K562 (cell line): ENCODE results near the gene PTPN1. TPM values are rescaled to one million over a fixed set of nuclear protein-coding genes. Genes with fewer than 3 reads are reported as not detected.

Experiments used
- ATAC-seq: fragments of 200-7000 bp; cut with Tn5 transposase; 3 replicates; pipeline ENCODE4 v1.9.1; 2020; ENCODE audit warnings: moderate library complexity
- BruUV-seq: library from RNA; stranded (reverse); fragments of 400-500 nt; replicated peaks from 2 replicates; lab custom pipeline; 2021; lab: Mats Ljungman, UMichigan
- CTCF ChIA-PET: fragments of 300-600 bp; formaldehyde crosslinking; extraction: SDS; loops from one replicate; lab custom pipeline; 2021; ENCODE audit warnings: low intra/inter-chr PET ratio; lab: Yijun Ruan, JAX
- POLR2A ChIA-PET: fragments of 300-600, 350-650 bp; sonication (Branson Sonifier 250); formaldehyde crosslinking; extraction: SDS; loops from one replicate; lab custom pipeline; 2021; ENCODE audit warnings: antibody characterized with exemption, inconsistent platforms; lab: Yijun Ruan, JAX
- DNase-seq, 4 experiments: peaks; one replicate each; pipeline versions ENCODE4 v3.0.0 to v3.0.0-alpha.2; 2011 to 2018; ENCODE audit warnings: low spot score in 3 of 4, mixed read lengths in 3 of 4; ENCODE audit errors: extremely low read depth in 1 of 4
- FAIRE-seq: peaks from 2 replicates; lab custom pipeline; 2011; peaks lifted over from hg19 to GRCh38; lab: Jason Lieb, UNC
- H2AFZ ChIP-seq: 2 replicates; pipeline ENCODE4 v1.6.0; 2011; ENCODE audit warnings: low read depth, low read length, control low read depth, inconsistent platforms
- H3K27ac ChIP-seq: fragments of 200-600 bp; 3 replicates; pipeline ENCODE4 v1.8.0; 2011; ENCODE audit warnings: low read depth, mild to moderate bottlenecking, control low read depth, inconsistent platforms, low read length, moderate library complexity, mixed read lengths; ENCODE audit errors: extremely low read depth
- H3K27me3 ChIP-seq, 2 experiments: fragments of 300-600 bp in 1 of 2; 2 replicates in 1 of 2; 3 replicates in 1 of 2; pipeline versions ENCODE4 v1.6.0 to v1.8.0; 2011; ENCODE audit warnings: inconsistent platforms in 2 of 2, low read length in 2 of 2, mild to moderate bottlenecking in 1 of 2, mixed read lengths in 1 of 2, moderate library complexity in 1 of 2; ENCODE audit not compliant: control insufficient read depth in 2 of 2, insufficient read depth in 2 of 2
- H3K36me3 ChIP-seq: fragments of 300-600 bp; 3 replicates; pipeline ENCODE4 v1.8.0; 2011; ENCODE audit warnings: mild to moderate bottlenecking, low read length, inconsistent platforms; ENCODE audit not compliant: control insufficient read depth, insufficient read depth
- H3K4me1 ChIP-seq, 2 experiments: fragments of 200-600 bp in 1 of 2; replicated peaks in 1 of 2; 2 replicates in 1 of 2; 3 replicates in 1 of 2; pipeline versions ENCODE4 v1.5.1 to v1.8.0; 2011; ENCODE audit warnings: inconsistent platforms in 2 of 2, low read length in 2 of 2, mild to moderate bottlenecking in 1 of 2, mixed read lengths in 1 of 2, moderate library complexity in 1 of 2; ENCODE audit not compliant: control insufficient read depth in 2 of 2, insufficient read depth in 2 of 2
- H3K4me2 ChIP-seq: 2 replicates; pipeline ENCODE4 v1.6.1; 2011; ENCODE audit warnings: low read length, control low read depth, inconsistent platforms, mixed read lengths; ENCODE audit not compliant: insufficient read depth
- H3K4me3 ChIP-seq: fragments of 200-600 bp; sonication (generic), shearing (Covaris generic); 2 replicates; pipeline ENCODE4 v1.5.1; 2016; ENCODE audit warnings: control low read depth, inconsistent platforms
- H3K79me2 ChIP-seq: fragments of 200-600 bp; 3 replicates; pipeline ENCODE4 v1.8.0; 2011; ENCODE audit warnings: low read length, inconsistent platforms; ENCODE audit not compliant: control insufficient read depth, insufficient read depth
- H3K9ac ChIP-seq, 2 experiments: 2 replicates each; pipeline versions ENCODE4 v1.6.0 to v1.6.1; 2011; ENCODE audit warnings: low read depth in 2 of 2, low read length in 2 of 2, control low read depth in 1 of 2, inconsistent platforms in 1 of 2, mild to moderate bottlenecking in 1 of 2, mixed read lengths in 1 of 2; ENCODE audit not compliant: insufficient read depth in 1 of 2
- H3K9me1 ChIP-seq: one replicate; pipeline ENCODE4 v1.6.0; 2011; ENCODE audit warnings: inconsistent platforms, mild to moderate bottlenecking, low read length, moderate library complexity; ENCODE audit not compliant: control insufficient read depth, insufficient read depth
- H3K9me3 ChIP-seq: replicated peaks from 2 replicates; pipeline ENCODE4 v1.5.1; 2011; ENCODE audit warnings: low read depth, low read length, inconsistent platforms; ENCODE audit not compliant: control insufficient read depth, insufficient read depth
- H4K20me1 ChIP-seq: replicated peaks from 2 replicates; pipeline ENCODE4 v1.6.1; 2011; ENCODE audit warnings: low read length, inconsistent platforms, mixed read lengths; ENCODE audit not compliant: control insufficient read depth, insufficient read depth
- E4F1 ChIP-seq: fragments of 250-450 bp; sonication (Bioruptor Pico); IDR thresholded peaks from 2 replicates; pipeline ENCODE4 v1.5.0; 2021; ENCODE audit warnings: mild to moderate bottlenecking, borderline replicate concordance
- LARP7 ChIP-seq: fragments of 450-650 bp; IDR thresholded peaks from 2 replicates; pipeline ENCODE4 v1.6.1; 2016
- POLR2A ChIP-seq: fragments of 450-650 bp; conservative IDR thresholded peaks from 2 replicates; pipeline ENCODE4 v1.6.1; 2016
- SFPQ ChIP-seq: fragments of 200-400 bp; formaldehyde crosslinking; IDR thresholded peaks from 2 replicates; pipeline ENCODE4 v1.6.1; 2017; ENCODE audit warnings: mild to moderate bottlenecking, low read depth, low read length, moderate library complexity
- TAF7 ChIP-seq: fragments of 450-650 bp; IDR thresholded peaks from 2 replicates; pipeline ENCODE4 v1.6.1; 2016; ENCODE audit warnings: missing genetic modification characterization, missing compliant biosample characterization
- ZFP91 ChIP-seq: sonication (generic); formaldehyde crosslinking; IDR thresholded peaks from 2 replicates; pipeline ENCODE4 v1.8.0; 2022; ENCODE audit warnings: mild to moderate bottlenecking, missing genetic modification reagents
- ZNF134 ChIP-seq: fragments of 250-450 bp; sonication (Bioruptor Pico); conservative IDR thresholded peaks from 2 replicates; pipeline ENCODE4 v1.4.0; 2020
- ZNF551 ChIP-seq: fragments of 250-450 bp; sonication (Bioruptor Pico); IDR thresholded peaks from 2 replicates; pipeline ENCODE4 v1.5.0; 2021; ENCODE audit warnings: mild to moderate bottlenecking, moderate library complexity
- WGBS: fragments of 100-300 bp; shearing (Covaris generic); methylation state at CpG from one replicate; pipeline ENCODE4 v1.1.6; 2016; ENCODE audit warnings: low coverage, mixed read lengths; ENCODE audit not compliant: insufficient coverage; ENCODE audit errors: missing lambda C conversion rate; 5-methylcytosine and 5-hydroxymethylcytosine counted together
- in situ Hi-C: fragments of 300-500 bp; cut with MboI; formaldehyde crosslinking; loops from 4 replicates; pipeline ENCODE4 v1.15.0; 2018; ENCODE audit warnings: inconsistent platforms, mixed read lengths
- intact Hi-C: fragments of 100-400 bp; cut with micrococcal nuclease; formaldehyde crosslinking; loops from 2 replicates; pipeline ENCODE4 v1.14.2; 2022
- polyA plus RNA-seq, 8 experiments: library from polyadenylated mRNA; depleted of rRNA in 4 of 8; stranded (reverse) in 5 of 8; unstranded in 3 of 8; fragments of >200 nt; fragmentation: Nextera tagmentation in 2 of 8; fragmentation: Illumina TruSeq in 1 of 8; extraction: Ambion mirVana in 2 of 8; extraction: Trizol in 1 of 8; gene quantifications; 2 replicates each; pipeline versions ENCODE4 v1.2.1 to v1.2.3, GENCODE V29; 2011 to 2014; ENCODE audit warnings: inconsistent platforms in 1 of 8, missing spikeins in 1 of 8
- total RNA-seq, 7 experiments: library from RNA; depleted of rRNA in 6 of 7; stranded (reverse); fragments of >200 nt in 6 of 7; fragmentation: Illumina TruSeq in 2 of 7; extraction: Trizol in 2 of 7; gene quantifications; 2 replicates each; pipeline versions ENCODE4 v1.2.1 to v1.2.3, GENCODE V29; 2011 to 2021; ENCODE audit warnings: low replicate concordance in 1 of 7

Gene PTPN1
- total and polyA plus RNA-seq, 9 of the 15 experiments (the other 6 are each of a cell fraction or from before 2014, with no cell fraction given): 11.0 to 85.3 (median 54.0) TPM

- TF ChIP-seq SFPQ: no peak
Observed at GRCh38 chr20:50625986-50626677, 115.9 kb downstream of the PTPN1 start (continued).

GRCh38 chr20:50627747-50628146 lies 117.6 kb downstream of the PTPN1 start:
- ATAC-seq: no peak
- no TSS peak for BruUV-seq
- in situ Hi-C loops (no loop called here), intact Hi-C loops (loop anchor here (2.0 to 5.0 kb wide), 2 partner anchors 117 to 160 kb away; no protein-coding TSS in a partner anchor)
- H3K27me3 ChIP-seq: no peaks in the 10 kb centered on the region
- H3K36me3 ChIP-seq: peaks cover 55% of the 10 kb centered on the region; the same call in 2 of the 3 replicates
- ChIA-PET POLR2A (no interaction called here), CTCF (no interaction called here)
- TF ChIP-seq ZNF134 (CRISPR knock-in tag) (no peak), ZFP91 (CRISPR knock-in tag) (no peak), E4F1 (CRISPR knock-in tag) (no peak), POLR2A (no peak), LARP7 (no peak), TAF7 (tag) (no peak), ZNF551 (no peak)
- no peaks in the 10 kb centered on the region for H3K9me3 ChIP-seq
- peaks cover 20% of the 10 kb centered on the region; the same call in 2 of the 3 replicates for H3K79me2 ChIP-seq
- H3K4me3 ChIP-seq: no peak overlapping the region
- FAIRE-seq: no peak
- peaks cover 7% of the 10 kb centered on the region; the same call in 1 of the 2 replicates for H4K20me1 ChIP-seq
- no peaks in the 10 kb centered on the region for H3K9me1 ChIP-seq
- 83% methylated on average over 9 of the region's 9 CpGs for WGBS
- H3K27ac ChIP-seq: no peak overlapping the region
- peak overlapping the region in 1 of 2 experiments; percentile 58; a peak in 2 of 4 replicates for H3K9ac ChIP-seq
- no peak for DNase-seq
- no peak overlapping the region for H2AFZ ChIP-seq
- no peak overlapping the region for H3K4me2 ChIP-seq
- H3K4me1 ChIP-seq: peaks cover 0 to 31% of the 10 kb centered on the region in 2 experiments; a peak in 3 of 5 replicates
